Measurements from ENCODE around the gene MTAP. TPM values are rescaled to one million over a fixed set of nuclear protein-coding genes. Genes with fewer than 3 reads are reported as not detected.

MTAP gene
- total and polyA plus RNA-seq, 9 of the 15 experiments (the other 6 are each of a cell fraction or from before 2014, with no cell fraction given) = 0.07 TPM; not detected in 8

DNA sequence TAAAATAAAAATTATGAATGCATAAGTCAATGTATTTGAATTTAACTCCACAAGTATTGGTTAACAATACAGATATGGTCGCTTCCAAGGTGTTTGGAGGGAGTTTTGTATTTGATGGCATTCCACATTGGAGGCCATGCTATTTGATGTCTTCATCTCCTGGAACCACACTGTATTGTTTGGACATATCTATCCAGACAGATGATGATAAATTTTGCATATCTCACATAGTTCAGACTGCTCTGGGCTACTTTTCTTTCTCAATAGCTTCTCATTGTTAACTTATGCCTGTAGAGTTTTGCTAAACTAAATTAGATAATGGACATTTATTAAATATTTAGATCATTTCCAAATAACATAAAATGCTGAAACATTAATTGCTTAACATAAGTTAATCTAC lies 133.7 kb downstream of the MTAP start:
- H3K4me2 ChIP-seq (ENCODE audit: insufficient read depth, low read length) = no peak overlapping the region
- DNase-seq (ENCODE audit: extremely low read depth in 1 of 4, low spot score in 3 of 4) = no peak
- H3K4me3 ChIP-seq = no peak overlapping the region
- WGBS (ENCODE audit: insufficient coverage, low coverage, missing lambda C conversion rate) = no CpG with 5 or more reads among the region's 1 CpG
- H3K9me3 ChIP-seq (replicated peaks; ENCODE audit: control insufficient read depth, insufficient read depth, low read depth, low read length) = no peaks in the 10 kb centered on the region
- FAIRE-seq = no peak
- in situ Hi-C loops (cut with MboI) (no loop called here), intact Hi-C loops (cut with micrococcal nuclease) (no loop called here)
- ChIA-PET CTCF (ENCODE audit: low intra/inter-chr PET ratio) (no interaction called here), POLR2A (no interaction called here)
- H3K79me2 ChIP-seq (ENCODE audit: control insufficient read depth, insufficient read depth, low read length) = no peaks in the 10 kb centered on the region
- no peak for ATAC-seq
- no peaks in the 10 kb centered on the region for H4K20me1 ChIP-seq (replicated peaks; ENCODE audit: control insufficient read depth, insufficient read depth, low read length)
- no peak overlapping the region for H3K9ac ChIP-seq (ENCODE audit: insufficient read depth in 1 of 2, low read depth in 2 of 2, low read length in 2 of 2)
- H3K27me3 ChIP-seq (ENCODE audit: control insufficient read depth in 2 of 2, insufficient read depth in 2 of 2, low read length in 2 of 2) = no peaks in the 10 kb centered on the region
- H3K9me1 ChIP-seq (ENCODE audit: control insufficient read depth, insufficient read depth, low read length) = no peaks in the 10 kb centered on the region
- H2AFZ ChIP-seq (ENCODE audit: low read depth, low read length) = no peak overlapping the region
- H3K4me1 ChIP-seq (replicated peaks in 1 of 2; ENCODE audit: control insufficient read depth in 2 of 2, insufficient read depth in 2 of 2, low read length in 2 of 2) = no peaks in the 10 kb centered on the region
- H3K27ac ChIP-seq (ENCODE audit: extremely low read depth, low read depth, low read length) = no peak overlapping the region
- no TSS peak for BruUV-seq (replicated peaks)
- H3K36me3 ChIP-seq (ENCODE audit: control insufficient read depth, insufficient read depth, low read length) = no peaks in the 10 kb centered on the region
- TF ChIP-seq NCOA6 (IDR thresholded peaks at IDR 0.05) = no peak
- TF ChIP-seq TBL1XR1 (IDR thresholded peaks at IDR 0.05; ENCODE audit: low read length in 2 of 2) = no peak
- TF ChIP-seq ELF4 (CRISPR knock-in tag; IDR thresholded peaks at IDR 0.05) = no peak
- TF ChIP-seq FOXK1 (CRISPR knock-in tag; IDR thresholded peaks at IDR 0.05; ENCODE audit: borderline replicate concordance) = no peak
- no peak for TF ChIP-seq LARP7 (IDR thresholded peaks at IDR 0.05)
- TF ChIP-seq ZNF696 (CRISPR knock-in tag; conservative IDR thresholded peaks at IDR 0.05) = no peak
- TF ChIP-seq TFAM (CRISPR knock-in tag; conservative IDR thresholded peaks at IDR 0.05) = no peak
- no peak for TF ChIP-seq CHD7 (IDR thresholded peaks at IDR 0.05; ENCODE audit: low read depth, low read length)
- no peak for TF ChIP-seq CBFA2T2 (conservative IDR thresholded peaks at IDR 0.05)
- TF ChIP-seq MXI1 (IDR thresholded peaks at IDR 0.05; ENCODE audit: low read depth, low read length) = no peak
- TF ChIP-seq RBBP5 (IDR thresholded peaks at IDR 0.05; ENCODE audit: borderline replicate concordance, insufficient read depth, low read length, poor library complexity, severe bottlenecking) = no peak
- TF ChIP-seq SOX6 (IDR thresholded peaks at IDR 0.05) = no peak
- TF ChIP-seq TGIF2 (CRISPR knock-in tag; IDR thresholded peaks at IDR 0.05) = no peak
- TF ChIP-seq HDGF (IDR thresholded peaks at IDR 0.05) = no peak
- TF ChIP-seq ZFP1 (CRISPR knock-in tag; IDR thresholded peaks at IDR 0.05) = no peak
- TF ChIP-seq PHTF2 (CRISPR knock-in tag; IDR thresholded peaks at IDR 0.05) = no peak
